ENCODE data around the gene IL17C. TPM values are rescaled to one million over a fixed set of nuclear protein-coding genes. Genes with fewer than 3 reads are reported as not detected.

IL17C gene
- total and polyA plus RNA-seq, 4 donors: not detected

DNA sequence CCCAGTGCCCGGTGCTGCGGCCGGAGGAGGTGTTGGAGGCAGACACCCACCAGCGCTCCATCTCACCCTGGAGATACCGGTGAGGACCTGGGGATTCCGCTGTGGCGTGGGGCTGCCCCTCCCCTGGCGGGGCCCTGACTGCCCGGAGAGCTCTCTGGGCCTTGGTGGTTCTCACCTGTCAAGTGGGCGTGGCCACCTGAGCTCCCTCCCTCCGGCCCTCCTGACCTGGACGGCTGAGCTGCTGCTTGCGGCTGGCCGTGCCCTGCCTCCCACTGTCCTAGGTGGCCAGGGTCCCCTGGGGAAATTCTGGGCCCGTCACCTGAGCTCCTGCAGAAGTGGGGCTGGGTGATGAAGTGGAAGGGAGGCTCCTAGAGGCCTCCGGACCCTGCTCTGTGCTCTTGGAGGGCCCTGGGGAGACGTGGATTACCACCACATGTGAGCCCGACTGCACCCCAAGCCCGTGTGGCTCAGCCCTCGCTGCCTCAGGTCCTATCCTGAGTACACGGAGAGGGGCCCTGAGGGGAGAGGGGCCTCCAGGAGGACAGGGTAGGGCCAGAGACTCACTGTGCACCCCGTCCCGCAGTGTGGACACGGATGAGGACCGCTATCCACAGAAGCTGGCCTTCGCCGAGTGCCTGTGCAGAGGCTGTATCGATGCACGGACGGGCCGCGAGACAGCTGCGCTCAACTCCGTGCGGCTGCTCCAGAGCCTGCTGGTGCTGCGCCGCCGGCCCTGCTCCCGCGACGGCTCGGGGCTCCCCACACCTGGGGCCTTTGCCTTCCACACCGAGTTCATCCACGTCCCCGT, 1.1 kb downstream of the IL17C start:
- no peak for DNase-seq (ENCODE audit: low spot score)
- Histone ChIP-seq H3K27me3 (ENCODE audit: control insufficient read depth in 4 of 4, insufficient read depth in 4 of 4, low read length in 3 of 4) (peaks cover 0 to 3% (median under 1%) of the 10 kb centered on the region in 4 donors), H3K36me3 (ENCODE audit: control insufficient read depth in 4 of 4, insufficient read depth in 3 of 4, low read depth in 1 of 4, low read length in 3 of 4) (no peaks in the 10 kb centered on the region), H3K4me1 (ENCODE audit: control insufficient read depth in 4 of 4, insufficient read depth in 4 of 4, low read length in 3 of 4) (no peaks in the 10 kb centered on the region), H3K27ac (ENCODE audit: low read depth in 1 of 2, low read length in 2 of 2) (no peak overlapping the region), H3K9me3 (ENCODE audit: control insufficient read depth in 4 of 4, low read length in 3 of 4) (no peaks in the 10 kb centered on the region), H3K9ac (ENCODE audit: low read depth in 1 of 2, low read length in 2 of 2) (no peak overlapping the region), H3K4me3 (ENCODE audit: low read depth in 1 of 3, low read length in 3 of 3) (no peak overlapping the region)
- WGBS: 31% methylated on average over 45 of the region's 45 CpGs
- TF ChIP-seq FOXA1 (IDR thresholded peaks at IDR 0.05): no peak
- no peak for TF ChIP-seq REST (IDR thresholded peaks at IDR 0.05)
- TF ChIP-seq EGR1 (IDR thresholded peaks at IDR 0.05; ENCODE audit: low read depth in 2 of 2): no peak
- TF ChIP-seq, protein P1, sequence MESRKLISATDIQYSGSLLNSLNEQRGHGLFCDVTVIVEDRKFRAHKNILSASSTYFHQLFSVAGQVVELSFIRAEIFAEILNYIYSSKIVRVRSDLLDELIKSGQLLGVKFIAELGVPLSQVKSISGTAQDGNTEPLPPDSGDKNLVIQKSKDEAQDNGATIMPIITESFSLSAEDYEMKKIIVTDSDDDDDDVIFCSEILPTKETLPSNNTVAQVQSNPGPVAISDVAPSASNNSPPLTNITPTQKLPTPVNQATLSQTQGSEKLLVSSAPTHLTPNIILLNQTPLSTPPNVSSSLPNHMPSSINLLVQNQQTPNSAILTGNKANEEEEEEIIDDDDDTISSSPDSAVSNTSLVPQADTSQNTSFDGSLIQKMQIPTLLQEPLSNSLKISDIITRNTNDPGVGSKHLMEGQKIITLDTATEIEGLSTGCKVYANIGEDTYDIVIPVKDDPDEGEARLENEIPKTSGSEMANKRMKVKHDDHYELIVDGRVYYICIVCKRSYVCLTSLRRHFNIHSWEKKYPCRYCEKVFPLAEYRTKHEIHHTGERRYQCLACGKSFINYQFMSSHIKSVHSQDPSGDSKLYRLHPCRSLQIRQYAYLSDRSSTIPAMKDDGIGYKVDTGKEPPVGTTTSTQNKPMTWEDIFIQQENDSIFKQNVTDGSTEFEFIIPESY (IDR thresholded peaks at IDR 0.05): no peak
- TF ChIP-seq NR2F2 (IDR thresholded peaks at IDR 0.05): no peak
- no peak for TF ChIP-seq MAX (IDR thresholded peaks at IDR 0.05)
- TF ChIP-seq TAF1 (conservative IDR thresholded peaks at IDR 0.05): no peak
- no peak for TF ChIP-seq HNF4A (conservative IDR thresholded peaks at IDR 0.05)
- no peak for TF ChIP-seq RXRA (IDR thresholded peaks at IDR 0.05)
- no peak for TF ChIP-seq SP1 (IDR thresholded peaks at IDR 0.05)
- TF ChIP-seq HNF4G (IDR thresholded peaks at IDR 0.05): no peak
- TF ChIP-seq YY1 (IDR thresholded peaks at IDR 0.05): no peak
- TF ChIP-seq, protein P2, sequence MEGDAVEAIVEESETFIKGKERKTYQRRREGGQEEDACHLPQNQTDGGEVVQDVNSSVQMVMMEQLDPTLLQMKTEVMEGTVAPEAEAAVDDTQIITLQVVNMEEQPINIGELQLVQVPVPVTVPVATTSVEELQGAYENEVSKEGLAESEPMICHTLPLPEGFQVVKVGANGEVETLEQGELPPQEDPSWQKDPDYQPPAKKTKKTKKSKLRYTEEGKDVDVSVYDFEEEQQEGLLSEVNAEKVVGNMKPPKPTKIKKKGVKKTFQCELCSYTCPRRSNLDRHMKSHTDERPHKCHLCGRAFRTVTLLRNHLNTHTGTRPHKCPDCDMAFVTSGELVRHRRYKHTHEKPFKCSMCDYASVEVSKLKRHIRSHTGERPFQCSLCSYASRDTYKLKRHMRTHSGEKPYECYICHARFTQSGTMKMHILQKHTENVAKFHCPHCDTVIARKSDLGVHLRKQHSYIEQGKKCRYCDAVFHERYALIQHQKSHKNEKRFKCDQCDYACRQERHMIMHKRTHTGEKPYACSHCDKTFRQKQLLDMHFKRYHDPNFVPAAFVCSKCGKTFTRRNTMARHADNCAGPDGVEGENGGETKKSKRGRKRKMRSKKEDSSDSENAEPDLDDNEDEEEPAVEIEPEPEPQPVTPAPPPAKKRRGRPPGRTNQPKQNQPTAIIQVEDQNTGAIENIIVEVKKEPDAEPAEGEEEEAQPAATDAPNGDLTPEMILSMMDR (IDR thresholded peaks at IDR 0.05; ENCODE audit: low read depth, low read length, missing input control): no peak

DNA sequence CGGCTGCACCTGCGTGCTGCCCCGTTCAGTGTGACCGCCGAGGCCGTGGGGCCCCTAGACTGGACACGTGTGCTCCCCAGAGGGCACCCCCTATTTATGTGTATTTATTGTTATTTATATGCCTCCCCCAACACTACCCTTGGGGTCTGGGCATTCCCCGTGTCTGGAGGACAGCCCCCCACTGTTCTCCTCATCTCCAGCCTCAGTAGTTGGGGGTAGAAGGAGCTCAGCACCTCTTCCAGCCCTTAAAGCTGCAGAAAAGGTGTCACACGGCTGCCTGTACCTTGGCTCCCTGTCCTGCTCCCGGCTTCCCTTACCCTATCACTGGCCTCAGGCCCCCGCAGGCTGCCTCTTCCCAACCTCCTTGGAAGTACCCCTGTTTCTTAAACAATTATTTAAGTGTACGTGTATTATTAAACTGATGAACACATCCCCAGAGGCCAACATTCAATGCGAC, 1.7 kb downstream of the IL17C start:
- Histone ChIP-seq H3K9ac (ENCODE audit: low read depth in 1 of 2, low read length in 2 of 2) (no peak overlapping the region), H3K27me3 (ENCODE audit: control insufficient read depth in 4 of 4, insufficient read depth in 4 of 4, low read length in 3 of 4) (peaks cover 0 to 3% (median under 1%) of the 10 kb centered on the region in 4 donors), H3K4me3 (ENCODE audit: low read depth in 1 of 3, low read length in 3 of 3) (no peak overlapping the region), H3K9me3 (ENCODE audit: control insufficient read depth in 4 of 4, low read length in 3 of 4) (no peaks in the 10 kb centered on the region), H3K4me1 (ENCODE audit: control insufficient read depth in 4 of 4, insufficient read depth in 4 of 4, low read length in 3 of 4) (no peaks in the 10 kb centered on the region), H3K36me3 (ENCODE audit: control insufficient read depth in 4 of 4, insufficient read depth in 3 of 4, low read depth in 1 of 4, low read length in 3 of 4) (no peaks in the 10 kb centered on the region), H3K27ac (ENCODE audit: low read depth in 1 of 2, low read length in 2 of 2) (no peak overlapping the region)
- WGBS: 49% methylated on average over 13 of the region's 13 CpGs
- no peak for DNase-seq (ENCODE audit: low spot score)
- no peak for TF ChIP-seq JUND (IDR thresholded peaks at IDR 0.05)
- no peak for TF ChIP-seq HNF4A (conservative IDR thresholded peaks at IDR 0.05)
- TF ChIP-seq HNF4G (IDR thresholded peaks at IDR 0.05): no peak
- TF ChIP-seq REST (IDR thresholded peaks at IDR 0.05): no peak
- no peak for TF ChIP-seq TAF1 (conservative IDR thresholded peaks at IDR 0.05)
- no peak for TF ChIP-seq RXRA (IDR thresholded peaks at IDR 0.05)
- TF ChIP-seq MAX (IDR thresholded peaks at IDR 0.05): no peak
- no peak for TF ChIP-seq FOXA1 (IDR thresholded peaks at IDR 0.05)
- TF ChIP-seq, protein P1 (IDR thresholded peaks at IDR 0.05): no peak
